ENCODE results near the gene NISCH. TPM values are rescaled to one million over a fixed set of nuclear protein-coding genes. Genes with fewer than 3 reads are reported as not detected.

The NISCH gene
- total and polyA plus RNA-seq, 12 donors, result 24.0 to 56.3 (median 41.9) TPM

DNA sequence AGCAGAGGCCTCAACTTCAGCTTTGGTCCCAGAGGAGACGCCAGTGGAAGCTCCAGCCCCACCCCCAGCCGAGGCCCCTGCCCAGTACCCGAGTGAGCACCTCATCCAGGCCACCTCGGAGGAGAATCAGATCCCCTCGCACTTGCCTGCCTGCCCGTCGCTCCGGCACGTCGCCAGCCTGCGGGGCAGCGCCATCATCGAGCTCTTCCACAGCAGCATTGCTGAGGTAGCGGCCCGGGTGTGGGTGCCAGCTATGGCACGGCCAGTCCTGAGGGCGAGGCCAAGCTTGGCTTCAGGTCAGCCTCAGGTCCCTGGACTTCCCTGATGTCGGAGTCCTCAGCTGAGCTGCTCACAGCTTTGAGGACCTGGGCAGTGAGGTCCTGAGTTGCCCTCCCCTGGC is 34.0 kb downstream of the NISCH start:
- no peak for TF ChIP-seq CTCF (IDR thresholded peaks at IDR 0.05)
- Histone ChIP-seq H3K4me1 (peaks cover 14 to 69% (median 59%) of the 10 kb centered on the region in 9 donors), H3K27ac (peak overlapping the region in 6 of 10 donors; percentile 16 to 90 (median 75)), H3K27me3 (no peaks in the 10 kb centered on the region), H3K4me3 (no peak overlapping the region), H3K36me3 (peaks cover 0 to 91% (median 70%) of the 10 kb centered on the region in 9 donors), H3K9me3 (no peaks in the 10 kb centered on the region)
- 85 to 91% methylated on average over 18 of the region's 18 CpGs for WGBS, 2 donors
- DNase-seq, result no peak
- ATAC-seq, result no peak
- intact Hi-C loops (cut with DNase I), result no loop called here

DNA sequence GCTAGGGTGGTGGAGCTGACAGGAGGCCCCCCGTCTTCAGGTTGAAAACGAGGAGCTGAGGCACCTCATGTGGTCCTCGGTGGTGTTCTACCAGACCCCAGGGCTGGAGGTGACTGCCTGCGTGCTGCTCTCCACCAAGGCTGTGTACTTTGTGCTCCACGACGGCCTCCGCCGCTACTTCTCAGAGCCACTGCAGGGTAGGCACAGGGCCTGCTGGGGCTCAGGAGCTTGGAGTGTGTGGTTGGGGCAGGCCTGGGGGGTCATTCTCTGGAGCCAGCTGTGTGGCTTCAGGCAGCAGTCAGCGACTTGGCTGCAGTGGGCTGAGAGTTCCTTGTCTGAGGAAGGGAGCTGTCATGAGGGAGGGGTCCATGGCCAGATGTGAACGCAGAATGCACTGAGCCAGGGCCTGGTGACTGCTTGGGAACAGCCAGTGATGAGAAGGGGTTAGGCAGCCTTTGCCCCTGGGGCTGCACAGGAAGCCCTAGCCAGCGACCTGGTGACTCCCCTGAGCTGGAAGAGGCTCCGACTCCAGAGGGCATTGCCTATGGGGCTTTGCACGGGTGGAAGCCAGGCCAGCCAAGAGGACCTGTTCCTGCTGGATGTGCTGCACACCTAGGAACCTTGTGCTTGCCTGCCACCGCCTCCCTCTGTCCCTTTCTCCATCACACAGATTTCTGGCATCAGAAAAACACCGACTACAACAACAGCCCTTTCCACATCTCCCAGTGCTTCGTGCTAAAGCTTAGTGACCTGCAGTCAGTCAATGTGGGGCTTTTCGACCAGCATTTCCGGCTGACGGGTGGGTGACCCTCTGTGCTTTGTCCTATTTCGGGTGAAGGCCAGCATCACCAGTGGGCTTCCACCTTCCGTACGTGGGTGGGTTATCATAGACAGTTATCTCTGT is 34.9 kb downstream of the NISCH start:
- no peak for TF ChIP-seq CTCF (IDR thresholded peaks at IDR 0.05)
- intact Hi-C loops (cut with DNase I), result loop anchor here in 3 of 10 donors (5.0 kb wide), 3 partner anchors 37 to 47 kb away; partner anchors contain the start of genes NT5DC2 (in 1 of the 3) and UQCC5 (in 1 of the 3)
- H3K9me3 ChIP-seq, result no peaks in the 10 kb centered on the region
- ATAC-seq (no peak), DNase-seq (no peak)
- no peak overlapping the region for H3K4me3 ChIP-seq
- peaks cover 8 to 69% (median 59%) of the 10 kb centered on the region in 9 donors for H3K4me1 ChIP-seq
- H3K27me3 ChIP-seq, result no peaks in the 10 kb centered on the region
- WGBS, 2 donors, result 68 to 69% methylated on average over 22 of the region's 22 CpGs
- peaks cover 0 to 85% (median 70%) of the 10 kb centered on the region in 9 donors for H3K36me3 ChIP-seq
- H3K27ac ChIP-seq, result peak overlapping the region in 9 of 10 donors; percentile 54 to 90 (median 73)

- Histone ChIP-seq H3K9me3 (no peaks in the 10 kb centered on the region), H3K27me3 (no peaks in the 10 kb centered on the region), H3K4me1 (peaks cover 6 to 72% (median 62%) of the 10 kb centered on the region in 9 donors), H3K27ac (peak overlapping the region; percentile 35 to 90 (median 72)), H3K36me3 (peaks cover 0 to 78% (median 64%) of the 10 kb centered on the region in 9 donors), H3K4me3 (no peak overlapping the region)
- peak; percentile 50 to 56 for DNase-seq
- intact Hi-C loops (cut with DNase I), result loop anchor here in 3 of 10 donors (5.0 kb wide), 3 partner anchors 36 to 46 kb away; partner anchors contain the start of genes NT5DC2 (in 1 of the 3) and UQCC5 (in 1 of the 3)
- 63 to 73% methylated on average over 23 of the region's 23 CpGs for WGBS, 2 donors
- no peak for TF ChIP-seq CTCF (IDR thresholded peaks at IDR 0.05)
- ATAC-seq, result peak; percentile 31 to 74 (median 58)
Measured at GRCh38 chr3:52490939-52491526, 35.6 kb downstream of the NISCH start.

DNA sequence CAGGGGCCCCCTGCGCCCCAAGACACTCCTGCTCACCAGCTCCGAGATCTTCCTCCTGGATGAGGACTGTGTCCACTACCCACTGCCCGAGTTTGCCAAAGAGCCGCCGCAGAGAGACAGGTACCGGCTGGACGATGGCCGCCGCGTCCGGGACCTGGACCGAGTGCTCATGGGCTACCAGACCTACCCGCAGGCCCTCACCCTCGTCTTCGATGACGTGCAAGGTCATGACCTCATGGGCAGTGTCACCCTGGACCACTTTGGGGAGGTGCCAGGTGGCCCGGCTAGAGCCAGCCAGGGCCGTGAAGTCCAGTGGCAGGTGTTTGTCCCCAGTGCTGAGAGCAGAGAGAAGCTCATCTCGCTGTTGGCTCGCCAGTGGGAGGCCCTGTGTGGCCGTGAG is 36.7 kb downstream of the NISCH start:
- Histone ChIP-seq H3K4me3 (no peak overlapping the region), H3K36me3 (peaks cover 0 to 67% (median 54%) of the 10 kb centered on the region in 9 donors), H3K27ac (peak overlapping the region in 6 of 10 donors; percentile 54 to 90 (median 76)), H3K4me1 (peaks cover 6 to 81% (median 69%) of the 10 kb centered on the region in 9 donors), H3K9me3 (no peaks in the 10 kb centered on the region), H3K27me3 (no peaks in the 10 kb centered on the region)
- intact Hi-C loops (cut with DNase I), result loop anchor here in 3 of 10 donors (5.0 kb wide), 3 partner anchors 35 to 45 kb away; partner anchors contain the start of genes NT5DC2 (in 1 of the 3) and UQCC5 (in 1 of the 3)
- DNase-seq, result no peak
- TF ChIP-seq CTCF (IDR thresholded peaks at IDR 0.05), result no peak
- ATAC-seq, result no peak
- WGBS, 2 donors, result 93% methylated on average over 21 of the region's 21 CpGs

All from heart right ventricle (tissue), 16 donors.